ENCODE measurements around the gene RSPO3.

DNA sequence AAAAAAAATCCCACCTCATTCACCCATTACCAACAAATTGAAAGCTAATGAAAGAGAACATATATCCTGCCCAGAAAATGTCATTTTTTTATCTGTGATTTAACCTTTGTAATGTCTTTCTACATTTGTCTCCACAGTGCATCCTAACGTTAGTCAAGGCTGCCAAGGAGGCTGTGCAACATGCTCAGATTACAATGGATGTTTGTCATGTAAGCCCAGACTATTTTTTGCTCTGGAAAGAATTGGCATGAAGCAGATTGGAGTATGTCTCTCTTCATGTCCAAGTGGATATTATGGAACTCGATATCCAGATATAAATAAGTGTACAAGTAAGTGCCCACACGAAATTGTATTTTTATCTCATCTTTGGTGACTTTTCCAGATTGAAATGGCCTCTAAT is 30.0 kb downstream of the RSPO3 start:
- TF ChIP-seq GATA2 (IDR thresholded peaks at IDR 0.05; ENCODE audit: low read depth, low read length) (no peak), GATA3 (IDR thresholded peaks at IDR 0.05; ENCODE audit: low read depth, low read length) (no peak)

All from SH-SY5Y (cell line).